Natural killer cell treated with Interleukin-12 subunit alpha and Interleukin-12 subunit beta and Interleukin-15 and Interleukin-18, amount 100 ng/mL, for 72 hours (primary cell): ENCODE results near the gene TMOD2. TPM values are rescaled to one million over a fixed set of nuclear protein-coding genes. Genes with fewer than 3 reads are reported as not detected.

ENCODE experiments used
- ATAC-seq, 2 donors: fragments of 150-1000 bp; cut with Tn5 transposase in 1 of 2; sonication (Bioruptor Pico), chemical (Tn5 transposase) in 1 of 2; 2 replicates each; pipeline ENCODE4 v1.10.0; 2021
- DNase-seq: peaks from one replicate; pipeline ENCODE4 v3.0.0; 2022; ENCODE audit warnings: low spot score
- H3K27ac Mint-ChIP-seq, 2 donors: 1 replicate in 1 of 2; 2 replicates in 1 of 2; pipeline ENCODE4 v1.8.0; 2022; ENCODE audit warnings: mixed read lengths in 2 of 2, mild to moderate bottlenecking in 1 of 2, moderate library complexity in 1 of 2
- H3K27me3 Mint-ChIP-seq, 2 donors: 1 replicate in 1 of 2; 2 replicates in 1 of 2; pipeline ENCODE4 v1.8.0; 2022; ENCODE audit warnings: mixed read lengths in 2 of 2
- H3K36me3 Mint-ChIP-seq: one replicate; pipeline ENCODE4 v1.8.0; 2022; ENCODE audit warnings: mixed read lengths
- H3K4me1 Mint-ChIP-seq, 2 donors: 1 replicate in 1 of 2; 2 replicates in 1 of 2; pipeline ENCODE4 v1.8.0; 2022; ENCODE audit warnings: low read depth in 2 of 2, mixed read lengths in 2 of 2, mild to moderate bottlenecking in 1 of 2
- H3K4me3 Mint-ChIP-seq: one replicate; pipeline ENCODE4 v1.8.0; 2022; ENCODE audit warnings: mixed read lengths
- H3K9me3 Mint-ChIP-seq: 2 replicates; pipeline ENCODE4 v1.8.0; 2022; ENCODE audit warnings: mixed read lengths
- total RNA-seq, 2 donors: library from RNA; stranded (reverse); gene quantifications; one replicate each; pipeline ENCODE4 v1.2.3, GENCODE V29; 2022

TMOD2 gene
- total RNA-seq, 2 donors from 2014 or later, result 2.6 to 7.2 TPM

- Mint-ChIP-seq H3K27me3 (peaks cover 7 to 8% of the 10 kb centered on the region in 2 donors), H3K4me3 (peak within 1 kb of the TSS; percentile 99), H3K36me3 (no peaks in the 10 kb centered on the region), H3K9me3 (no peaks in the 10 kb centered on the region), H3K27ac (peak within 1 kb of the TSS; percentile 82 to 92), H3K4me1 (peaks cover 35 to 41% of the 10 kb centered on the region in 2 donors)
- peak; percentile 96 to 97 for ATAC-seq
- peak; percentile 92 for DNase-seq
These were observed 78.2 kb downstream of the TMOD2 start, which contains the start of gene TMOD3 for GRCh38 chr15:51829376-51830275. Gene TMOD3 (plus strand): TSS chr15:51829653. CDS start chr15:51862885, 33,232 bp downstream.

GRCh38 chr15:51830276-51830806 is 78.9 kb downstream of the TMOD2 start:
- peaks cover 7 to 8% of the 10 kb centered on the region in 2 donors for H3K27me3 Mint-ChIP-seq
- H3K4me1 Mint-ChIP-seq, result peaks cover 38 to 48% of the 10 kb centered on the region in 2 donors
- H3K27ac Mint-ChIP-seq, result peak overlapping the region; percentile 82 to 92
- no peaks in the 10 kb centered on the region for H3K9me3 Mint-ChIP-seq
- DNase-seq, result no peak
- ATAC-seq, result no peak
- H3K36me3 Mint-ChIP-seq, result no peaks in the 10 kb centered on the region
- H3K4me3 Mint-ChIP-seq, result peak overlapping the region; percentile 99

GRCh38 chr15:51833772-51834171 is 82.4 kb downstream of the TMOD2 start:
- H3K27ac Mint-ChIP-seq, result no peak overlapping the region

GRCh38 chr15:51837792-51838251 is 86.4 kb downstream of the TMOD2 start:
- Mint-ChIP-seq H3K27me3 (no peaks in the 10 kb centered on the region), H3K36me3 (no peaks in the 10 kb centered on the region), H3K9me3 (no peaks in the 10 kb centered on the region), H3K4me3 (peak overlapping the region; percentile 64), H3K4me1 (peaks cover 61 to 78% of the 10 kb centered on the region in 2 donors), H3K27ac (peak overlapping the region; percentile 49 to 59)
- DNase-seq, result no peak
- ATAC-seq, result peak; percentile 63 to 67

More at GRCh38 chr15:51833772-51834171, 82.4 kb downstream of the TMOD2 start:
- peak overlapping the region; percentile 40 for H3K4me3 Mint-ChIP-seq
- H3K36me3 Mint-ChIP-seq, result no peaks in the 10 kb centered on the region
- ATAC-seq (no peak), DNase-seq (no peak)
- peaks cover 64 to 80% of the 10 kb centered on the region in 2 donors for H3K4me1 Mint-ChIP-seq
- no peaks in the 10 kb centered on the region for H3K27me3 Mint-ChIP-seq
- no peaks in the 10 kb centered on the region for H3K9me3 Mint-ChIP-seq

- Mint-ChIP-seq H3K4me3 (peak overlapping the region; percentile 64), H3K9me3 (no peaks in the 10 kb centered on the region), H3K27me3 (no peaks in the 10 kb centered on the region), H3K27ac (peak overlapping the region; percentile 49 to 59), H3K36me3 (no peaks in the 10 kb centered on the region), H3K4me1 (peaks cover 64 to 78% of the 10 kb centered on the region in 2 donors)
- ATAC-seq (no peak), DNase-seq (no peak)
These were observed 86.9 kb downstream of the TMOD2 start for GRCh38 chr15:51838270-51838669.

GRCh38 chr15:51840692-51841091 is 89.3 kb downstream of the TMOD2 start:
- no peak for ATAC-seq
- H3K27ac Mint-ChIP-seq, result no peak overlapping the region

GRCh38 chr15:51841406-51842040 is 90.1 kb downstream of the TMOD2 start:
- no peaks in the 10 kb centered on the region for H3K27me3 Mint-ChIP-seq
- H3K27ac Mint-ChIP-seq, result peak overlapping the region; percentile 17 to 42
- H3K36me3 Mint-ChIP-seq, result no peaks in the 10 kb centered on the region
- peak overlapping the region; percentile 28 for H3K4me3 Mint-ChIP-seq
- peaks cover 54 to 68% of the 10 kb centered on the region in 2 donors for H3K4me1 Mint-ChIP-seq
- DNase-seq, result no peak
- H3K9me3 Mint-ChIP-seq, result no peaks in the 10 kb centered on the region
- no peak for ATAC-seq

More at GRCh38 chr15:51840692-51841091, 89.3 kb downstream of the TMOD2 start:
- no peaks in the 10 kb centered on the region for H3K9me3 Mint-ChIP-seq
- H3K4me3 Mint-ChIP-seq, result no peak overlapping the region
- H3K4me1 Mint-ChIP-seq, result peaks cover 56 to 69% of the 10 kb centered on the region in 2 donors
- DNase-seq, result no peak
- H3K27me3 Mint-ChIP-seq, result no peaks in the 10 kb centered on the region
- no peaks in the 10 kb centered on the region for H3K36me3 Mint-ChIP-seq

GRCh38 chr15:51842265-51842664 is 90.9 kb downstream of the TMOD2 start:
- H3K27ac Mint-ChIP-seq, result peak overlapping the region in 1 of 2 donors; percentile 42
- H3K9me3 Mint-ChIP-seq, result no peaks in the 10 kb centered on the region
- peaks cover 55 to 68% of the 10 kb centered on the region in 2 donors for H3K4me1 Mint-ChIP-seq
- H3K36me3 Mint-ChIP-seq, result no peaks in the 10 kb centered on the region
- no peak for DNase-seq
- H3K4me3 Mint-ChIP-seq, result peak overlapping the region; percentile 19
- no peaks in the 10 kb centered on the region for H3K27me3 Mint-ChIP-seq
- no peak for ATAC-seq

- Mint-ChIP-seq H3K27me3 (no peaks in the 10 kb centered on the region), H3K36me3 (no peaks in the 10 kb centered on the region), H3K4me3 (no peak overlapping the region), H3K27ac (peak overlapping the region in 1 of 2 donors; percentile 10), H3K9me3 (no peaks in the 10 kb centered on the region), H3K4me1 (peaks cover 48 to 60% of the 10 kb centered on the region in 2 donors)
- ATAC-seq (no peak), DNase-seq (no peak)
These were observed 91.7 kb downstream of the TMOD2 start for GRCh38 chr15:51842852-51843737.

GRCh38 chr15:51844747-51845426 is 93.5 kb downstream of the TMOD2 start:
- Mint-ChIP-seq H3K36me3 (no peaks in the 10 kb centered on the region), H3K4me1 (peaks cover 54 to 65% of the 10 kb centered on the region in 2 donors), H3K27me3 (no peaks in the 10 kb centered on the region), H3K4me3 (no peak overlapping the region), H3K9me3 (no peaks in the 10 kb centered on the region), H3K27ac (no peak overlapping the region)
- no peak for DNase-seq
- ATAC-seq, result no peak

GRCh38 chr15:51846066-51846462 is 94.7 kb downstream of the TMOD2 start:
- DNase-seq (no peak), ATAC-seq (no peak)
- peak overlapping the region; percentile 47 for H3K4me3 Mint-ChIP-seq
- no peaks in the 10 kb centered on the region for H3K27me3 Mint-ChIP-seq
- no peaks in the 10 kb centered on the region for H3K36me3 Mint-ChIP-seq
- H3K4me1 Mint-ChIP-seq, result peaks cover 58 to 69% of the 10 kb centered on the region in 2 donors
- H3K9me3 Mint-ChIP-seq, result no peaks in the 10 kb centered on the region
- no peak overlapping the region for H3K27ac Mint-ChIP-seq

- H3K27me3 Mint-ChIP-seq, result no peaks in the 10 kb centered on the region
- H3K9me3 Mint-ChIP-seq, result no peaks in the 10 kb centered on the region
- H3K4me1 Mint-ChIP-seq, result peaks cover 53 to 68% of the 10 kb centered on the region in 2 donors
- no peaks in the 10 kb centered on the region for H3K36me3 Mint-ChIP-seq
- ATAC-seq (no peak), DNase-seq (no peak)
- H3K4me3 Mint-ChIP-seq, result peak overlapping the region; percentile 47
- H3K27ac Mint-ChIP-seq, result no peak overlapping the region
These were observed 95.2 kb downstream of the TMOD2 start for GRCh38 chr15:51846463-51847230.
